OCI-LY7 (cell line): ENCODE data around the gene LYRM4.

Experiments
- EZH2phosphoT487 ChIP-seq: fragments of 200-600 bp; sonication (generic); IDR thresholded peaks from 2 replicates; pipeline ENCODE4 v1.6.1; 2018; ENCODE audit warnings: low read depth, borderline replicate concordance, mild to moderate bottlenecking, mixed run types, antibody characterized with exemption, low read length, moderate library complexity, mixed read lengths
- TF ChIP-seq, protein P1 (sequence below): fragments of 200-600 bp; sonication (generic); conservative IDR thresholded peaks from 2 replicates; pipeline ENCODE4 v1.5.1; 2014; ENCODE audit warnings: mild to moderate bottlenecking, antibody characterized with exemption, low read length, moderate library complexity, mixed read lengths

DNA sequence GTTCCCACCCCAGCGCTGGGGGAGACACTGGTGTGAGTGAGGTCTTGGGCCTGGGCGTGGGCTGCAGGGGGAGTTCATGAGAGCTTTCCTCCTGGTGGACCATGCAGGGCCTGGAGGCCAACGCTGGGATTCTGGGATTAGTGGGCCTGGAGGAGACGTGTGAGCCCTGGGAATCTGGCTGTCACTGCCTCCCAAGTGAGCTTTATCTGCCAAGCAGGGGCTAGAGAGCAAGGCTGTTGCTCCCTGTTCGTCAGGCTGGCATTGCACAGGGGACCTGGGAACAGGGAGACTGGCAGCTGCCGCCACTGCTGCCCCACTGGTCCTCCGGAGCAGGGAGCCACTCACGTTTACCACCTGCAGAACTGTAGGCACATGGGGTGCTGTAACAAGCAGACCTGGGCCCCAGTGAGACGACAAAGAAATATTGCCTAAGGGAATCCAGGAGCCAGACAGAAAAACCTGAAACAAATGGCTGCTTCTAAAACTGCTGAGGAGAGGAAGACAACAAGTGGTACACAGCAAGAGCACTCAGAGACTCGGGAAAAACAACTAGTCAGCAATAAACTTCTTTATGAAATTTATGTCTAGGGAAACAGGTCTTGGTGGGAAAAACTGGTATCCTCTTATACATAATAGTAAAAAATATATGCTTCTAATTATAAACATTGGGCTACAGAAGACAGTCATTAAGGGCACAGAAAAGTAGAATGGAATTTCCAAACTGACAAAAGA lies 130.4 kb downstream of the LYRM4 start:
- TF ChIP-seq, protein P1, sequence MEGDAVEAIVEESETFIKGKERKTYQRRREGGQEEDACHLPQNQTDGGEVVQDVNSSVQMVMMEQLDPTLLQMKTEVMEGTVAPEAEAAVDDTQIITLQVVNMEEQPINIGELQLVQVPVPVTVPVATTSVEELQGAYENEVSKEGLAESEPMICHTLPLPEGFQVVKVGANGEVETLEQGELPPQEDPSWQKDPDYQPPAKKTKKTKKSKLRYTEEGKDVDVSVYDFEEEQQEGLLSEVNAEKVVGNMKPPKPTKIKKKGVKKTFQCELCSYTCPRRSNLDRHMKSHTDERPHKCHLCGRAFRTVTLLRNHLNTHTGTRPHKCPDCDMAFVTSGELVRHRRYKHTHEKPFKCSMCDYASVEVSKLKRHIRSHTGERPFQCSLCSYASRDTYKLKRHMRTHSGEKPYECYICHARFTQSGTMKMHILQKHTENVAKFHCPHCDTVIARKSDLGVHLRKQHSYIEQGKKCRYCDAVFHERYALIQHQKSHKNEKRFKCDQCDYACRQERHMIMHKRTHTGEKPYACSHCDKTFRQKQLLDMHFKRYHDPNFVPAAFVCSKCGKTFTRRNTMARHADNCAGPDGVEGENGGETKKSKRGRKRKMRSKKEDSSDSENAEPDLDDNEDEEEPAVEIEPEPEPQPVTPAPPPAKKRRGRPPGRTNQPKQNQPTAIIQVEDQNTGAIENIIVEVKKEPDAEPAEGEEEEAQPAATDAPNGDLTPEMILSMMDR: no peak
- no peak for TF ChIP-seq EZH2phosphoT487
